H1 (cell line): Measurements from ENCODE around the gene CPNE8. TPM values are rescaled to one million over a fixed set of nuclear protein-coding genes. Genes with fewer than 3 reads are reported as not detected.

ENCODE experiments used
- CTCF ChIA-PET: fragments of 300-600 bp; sonication (Branson Sonifier 250); formaldehyde crosslinking; loops from one replicate; lab custom pipeline; 2021; ENCODE audit not compliant: partially characterized antibody; lab: Charles Lee
- POLR2A ChIA-PET: fragments of 300-600 bp; sonication (Branson Sonifier 250); formaldehyde crosslinking; loops from one replicate; lab custom pipeline; 2021; ENCODE audit warnings: inconsistent platforms; ENCODE audit not compliant: partially characterized antibody; lab: Charles Lee
- DNase-seq, 2 experiments: peaks; one replicate each; pipeline versions ENCODE4 v3.0.0 to v3.0.0-alpha.2; 2010 to 2022; ENCODE audit warnings: low spot score in 2 of 2, low read depth in 1 of 2, mixed read lengths in 1 of 2
- FAIRE-seq: peaks from 2 replicates; lab custom pipeline; 2011; peaks lifted over from hg19 to GRCh38; lab: Jason Lieb, UNC
- H2AFZ ChIP-seq: 2 replicates; pipeline ENCODE4 v1.8.1; 2012; ENCODE audit warnings: low read length, inconsistent platforms
- H2AK5ac ChIP-seq: 2 replicates; pipeline ENCODE4 v1.6.1; 2013; ENCODE audit warnings: low read depth, low read length
- H2BK120ac ChIP-seq: replicated peaks from 2 replicates; pipeline ENCODE3; 2013; ENCODE audit warnings: low read depth, low read length, inconsistent platforms
- H2BK12ac ChIP-seq: 2 replicates; pipeline ENCODE4 v1.6.1; 2013; ENCODE audit warnings: low read depth, low read length
- H2BK15ac ChIP-seq: 2 replicates; pipeline ENCODE4 v1.6.1; 2013; ENCODE audit warnings: low read length
- H2BK20ac ChIP-seq: 2 replicates; pipeline ENCODE4 v1.6.1; 2013; ENCODE audit warnings: low read length
- H2BK5ac ChIP-seq: 2 replicates; pipeline ENCODE4 v1.6.1; 2013; ENCODE audit warnings: low read depth, low read length
- H3K14ac ChIP-seq: 2 replicates; pipeline ENCODE4 v1.6.1; 2013; ENCODE audit warnings: inconsistent platforms; ENCODE audit not compliant: insufficient read length
- H3K18ac ChIP-seq: 2 replicates; pipeline ENCODE4 v1.6.1; 2013; ENCODE audit warnings: low read length; ENCODE audit errors: extremely low read depth
- H3K23ac ChIP-seq: 2 replicates; pipeline ENCODE4 v1.6.1; 2013; ENCODE audit warnings: inconsistent platforms; ENCODE audit not compliant: insufficient read length
- H3K23me2 ChIP-seq: 2 replicates; pipeline ENCODE4 v1.6.1; 2013; ENCODE audit warnings: low read depth, low read length
- H3K27ac ChIP-seq: 2 replicates; pipeline ENCODE4 v1.6.1; 2011; ENCODE audit warnings: low read depth, low read length, inconsistent platforms
- H3K27me3 ChIP-seq, 4 experiments: replicated peaks in 1 of 4; 1 replicate in 1 of 4; 2 replicates in 3 of 4; pipeline versions ENCODE4 v1.6.1 to v1.8.1; 2011 to 2013; ENCODE audit warnings: low read length in 3 of 4, mild to moderate bottlenecking in 3 of 4, inconsistent platforms in 2 of 4, mixed read lengths in 2 of 4, moderate library complexity in 1 of 4; ENCODE audit not compliant: control insufficient read depth in 3 of 4, insufficient read depth in 3 of 4; ENCODE audit errors: extremely low read depth in 1 of 4
- H3K36me3 ChIP-seq, 4 experiments: 2 replicates each; pipeline versions ENCODE4 v1.6.1 to v1.8.1; 2011 to 2013; ENCODE audit warnings: mild to moderate bottlenecking in 4 of 4, low read length in 3 of 4, moderate library complexity in 2 of 4, control low read depth in 1 of 4, inconsistent platforms in 1 of 4; ENCODE audit not compliant: insufficient read depth in 4 of 4, control insufficient read depth in 2 of 4
- H3K4ac ChIP-seq: replicated peaks from 2 replicates; pipeline ENCODE3; 2013; ENCODE audit warnings: low read length, low read depth, mixed read lengths, inconsistent platforms; ENCODE audit not compliant: insufficient read length
- H3K4me1 ChIP-seq, 4 experiments: replicated peaks in 1 of 4; 1 replicate in 1 of 4; 2 replicates in 3 of 4; pipeline versions ENCODE4 v1.6.1 to v1.8.1; 2011 to 2013; ENCODE audit warnings: low read length in 3 of 4, inconsistent platforms in 2 of 4, mixed read lengths in 1 of 4; ENCODE audit not compliant: insufficient read depth in 4 of 4, control insufficient read depth in 3 of 4
- H3K4me2 ChIP-seq, 2 experiments: 2 replicates each; pipeline versions ENCODE4 v1.6.1 to v1.8.1; 2011 to 2013; ENCODE audit warnings: low read depth in 2 of 2, low read length in 2 of 2, control low read depth in 1 of 2, inconsistent platforms in 1 of 2, mild to moderate bottlenecking in 1 of 2; ENCODE audit not compliant: insufficient read depth in 1 of 2
- H3K4me3 ChIP-seq, 4 experiments: fragments of 200-600, 300-600 bp in 1 of 4; sonication (generic), shearing (Covaris generic), sonication (Bioruptor Twin) in 1 of 4; 2 replicates each; pipeline versions ENCODE4 v1.5.1 to v1.8.1; 2011 to 2016; ENCODE audit warnings: low read length in 4 of 4, low read depth in 3 of 4, control low read depth in 2 of 4, inconsistent platforms in 2 of 4, mild to moderate bottlenecking in 2 of 4, mixed read lengths in 1 of 4, moderate library complexity in 1 of 4; ENCODE audit not compliant: insufficient read depth in 2 of 4; ENCODE audit errors: extremely low read depth in 1 of 4
- H3K56ac ChIP-seq: replicated peaks from 2 replicates; pipeline ENCODE3; 2013; ENCODE audit warnings: low read depth, mild to moderate bottlenecking, mixed read lengths, low read length, inconsistent platforms; ENCODE audit not compliant: insufficient read length
- H3K79me1 ChIP-seq: 2 replicates; pipeline ENCODE4 v1.6.1; 2013; ENCODE audit warnings: low read depth, low read length, control low read depth
- H3K79me2 ChIP-seq, 2 experiments: 2 replicates each; pipeline versions ENCODE4 v1.6.1 to v1.8.1; 2012 to 2013; ENCODE audit warnings: low read length in 2 of 2, mild to moderate bottlenecking in 2 of 2, inconsistent platforms in 1 of 2; ENCODE audit not compliant: insufficient read depth in 2 of 2, control insufficient read depth in 1 of 2
- H3K9ac ChIP-seq, 4 experiments: replicated peaks in 1 of 4; 1 replicate in 1 of 4; 2 replicates in 3 of 4; pipeline versions ENCODE4 v1.6.1 to v1.8.1; 2011 to 2013; ENCODE audit warnings: low read depth in 3 of 4, low read length in 3 of 4, control low read depth in 2 of 4, mild to moderate bottlenecking in 2 of 4, moderate library complexity in 2 of 4, inconsistent platforms in 1 of 4; ENCODE audit errors: extremely low read depth in 1 of 4
- H3K9me3 ChIP-seq, 2 experiments: 2 replicates each; pipeline versions ENCODE4 v1.6.1 to v1.8.1; 2012 to 2013; ENCODE audit warnings: mild to moderate bottlenecking in 2 of 2, moderate library complexity in 2 of 2, control low read depth in 1 of 2, inconsistent platforms in 1 of 2, low read depth in 1 of 2, low read length in 1 of 2, mixed read lengths in 1 of 2; ENCODE audit not compliant: insufficient read depth in 2 of 2
- H4K20me1 ChIP-seq, 2 experiments: replicated peaks in 1 of 2; 2 replicates each; pipeline versions ENCODE3 to v1.8.1; 2011 to 2013; ENCODE audit warnings: inconsistent platforms in 2 of 2, low read length in 2 of 2, mild to moderate bottlenecking in 1 of 2; ENCODE audit not compliant: insufficient read depth in 2 of 2, control insufficient read depth in 1 of 2
- H4K5ac ChIP-seq: 2 replicates; pipeline ENCODE4 v1.6.1; 2013; ENCODE audit warnings: low read length, low read depth, mixed read lengths, inconsistent platforms; ENCODE audit not compliant: insufficient read length
- H4K8ac ChIP-seq: 2 replicates; pipeline ENCODE4 v1.8.0; 2013; ENCODE audit warnings: mild to moderate bottlenecking, moderate library complexity, low read length, inconsistent platforms; ENCODE audit not compliant: insufficient read depth; ENCODE audit errors: extremely low read depth
- H4K91ac ChIP-seq: replicated peaks from 2 replicates; pipeline ENCODE3; 2013; ENCODE audit warnings: low read length, mixed read lengths, inconsistent platforms; ENCODE audit not compliant: insufficient read length
- CTCF ChIP-seq, 3 experiments: IDR thresholded peaks; 1 replicate in 2 of 3; 2 replicates in 1 of 3; pipeline versions ENCODE4 v1.5.1 to v1.6.1; 2011; ENCODE audit warnings: low read length in 3 of 3, mild to moderate bottlenecking in 3 of 3, inconsistent platforms in 2 of 3, low read depth in 1 of 3, moderate library complexity in 1 of 3; ENCODE audit not compliant: insufficient read depth in 1 of 3; ENCODE audit errors: control extremely low read depth in 1 of 3
- GABPA ChIP-seq: IDR thresholded peaks from 2 replicates; pipeline ENCODE4 v1.6.1; 2011; ENCODE audit warnings: mild to moderate bottlenecking, low read length, moderate library complexity, borderline replicate concordance; ENCODE audit not compliant: insufficient read depth
- KDM1A ChIP-seq: fragments of 200-600, 300-600 bp; sonication (generic); IDR thresholded peaks from 2 replicates; pipeline ENCODE4 v1.7.1; 2016; ENCODE audit warnings: mild to moderate bottlenecking, low read length, borderline replicate concordance
- RFX5 ChIP-seq: IDR thresholded peaks from 2 replicates; pipeline ENCODE4 v1.6.1; 2011; ENCODE audit warnings: low read depth, low read length, improper control_type of control experiment, borderline replicate concordance
- RXRA ChIP-seq: IDR thresholded peaks from 2 replicates; pipeline ENCODE4 v1.6.1; 2011; ENCODE audit warnings: low read depth, mild to moderate bottlenecking, low read length, moderate library complexity; ENCODE audit not compliant: insufficient read depth
- WGBS, 2 experiments: shearing (Covaris generic) in 1 of 2; methylation state at CpG; one replicate each; pipeline versions ENCODE4 v1.1.6 to v1.1.7; 2013 to 2015; ENCODE audit warnings: low lambda C conversion rate in 2 of 2, mixed read lengths in 2 of 2, inconsistent platforms in 1 of 2, low coverage in 1 of 2, missing lambda C conversion rate in 1 of 2; ENCODE audit not compliant: insufficient replicate concordance in 2 of 2, insufficient coverage in 1 of 2, insufficient read length in 1 of 2; ENCODE audit errors: extremely low coverage in 1 of 2, missing lambda C conversion rate in 1 of 2; 5-methylcytosine and 5-hydroxymethylcytosine counted together
- polyA plus RNA-seq, 7 experiments: library from polyadenylated mRNA; depleted of rRNA in 3 of 7; stranded (reverse) in 5 of 7; unstranded in 2 of 7; fragments of >200 nt in 5 of 7; fragments of 200-250 nt in 2 of 7; gene quantifications; 1 replicate in 5 of 7; 2 replicates in 1 of 7; 4 replicates in 1 of 7; pipeline versions ENCODE4 v1.2.1 to v1.2.3, GENCODE V29; 2011 to 2013; ENCODE audit warnings: missing spikeins in 2 of 7, mixed read lengths in 2 of 7
- total RNA-seq: library from RNA; stranded (reverse); fragmentation: NEBNext Ultra II Directional; extraction: Animal tissue kit (Norgen Biotek cat#: 25700); gene quantifications from 2 replicates; pipeline ENCODE4 v1.2.1, GENCODE V29; 2021

The CPNE8 gene
- total and polyA plus RNA-seq, 2 of the 8 experiments (the other 6 are each of a cell fraction or from before 2014, with no cell fraction given), result 2.5 to 6.8 TPM

- Histone ChIP-seq H3K79me2 (no peaks in the 10 kb centered on the region), H2BK5ac (no peak overlapping the region), H3K27ac (no peak overlapping the region), H2BK12ac (no peak overlapping the region), H3K4me1 (no peaks in the 10 kb centered on the region), H4K8ac (no peak overlapping the region), H3K18ac (no peak overlapping the region), H4K20me1 (no peaks in the 10 kb centered on the region), H3K4me3 (no peak overlapping the region), H3K14ac (no peak overlapping the region), H3K23me2 (no peaks in the 10 kb centered on the region), H2AFZ (no peak overlapping the region), H4K91ac (no peak overlapping the region), H2BK120ac (no peak overlapping the region), H3K36me3 (no peaks in the 10 kb centered on the region), H3K56ac (no peak overlapping the region), H3K23ac (no peak overlapping the region), H3K9ac (no peak overlapping the region), H2BK20ac (no peak overlapping the region), H2AK5ac (no peak overlapping the region), H3K27me3 (no peaks in the 10 kb centered on the region), H4K5ac (no peak overlapping the region), H3K4ac (no peak overlapping the region), H2BK15ac (no peak overlapping the region), H3K9me3 (no peaks in the 10 kb centered on the region), H3K4me2 (no peak overlapping the region), H3K79me1 (no peaks in the 10 kb centered on the region)
- ChIA-PET CTCF (no interaction called here), POLR2A (no interaction called here)
- DNase-seq (no peak), FAIRE-seq (no peak)
- WGBS, 2 experiments, result 89% methylated on average over 2 of the region's 2 CpGs; no CpG with 5 or more reads in 1 of the 2 experiments
- TF ChIP-seq RFX5 (no peak), RXRA (no peak), GABPA (no peak), CTCF (IDR thresholded peaks at IDR 0.05; ENCODE audit: control extremely low read depth in 1 of 3, insufficient read depth in 1 of 3, low read depth in 1 of 3, low read length in 3 of 3) (no peak), KDM1A (no peak)
These were observed 194.3 kb downstream of the CPNE8 start for GRCh38 chr12:38711054-38711453.
